GM18505 (cell line): Measurements from ENCODE around the gene PISD.

Experiments used
- ATAC-seq: cut with Tn5 transposase; IDR thresholded peaks from one replicate; pipeline ENCODE4 v1.9.1; 2021; ENCODE audit not compliant: unreplicated experiment
- POLR2A ChIP-seq: IDR thresholded peaks from 4 replicates; pipeline ENCODE4 v1.6.1; 2011; ENCODE audit warnings: borderline replicate concordance; ENCODE audit not compliant: insufficient read depth, insufficient read length; ENCODE audit errors: extremely low read depth

Gene PISD

DNA sequence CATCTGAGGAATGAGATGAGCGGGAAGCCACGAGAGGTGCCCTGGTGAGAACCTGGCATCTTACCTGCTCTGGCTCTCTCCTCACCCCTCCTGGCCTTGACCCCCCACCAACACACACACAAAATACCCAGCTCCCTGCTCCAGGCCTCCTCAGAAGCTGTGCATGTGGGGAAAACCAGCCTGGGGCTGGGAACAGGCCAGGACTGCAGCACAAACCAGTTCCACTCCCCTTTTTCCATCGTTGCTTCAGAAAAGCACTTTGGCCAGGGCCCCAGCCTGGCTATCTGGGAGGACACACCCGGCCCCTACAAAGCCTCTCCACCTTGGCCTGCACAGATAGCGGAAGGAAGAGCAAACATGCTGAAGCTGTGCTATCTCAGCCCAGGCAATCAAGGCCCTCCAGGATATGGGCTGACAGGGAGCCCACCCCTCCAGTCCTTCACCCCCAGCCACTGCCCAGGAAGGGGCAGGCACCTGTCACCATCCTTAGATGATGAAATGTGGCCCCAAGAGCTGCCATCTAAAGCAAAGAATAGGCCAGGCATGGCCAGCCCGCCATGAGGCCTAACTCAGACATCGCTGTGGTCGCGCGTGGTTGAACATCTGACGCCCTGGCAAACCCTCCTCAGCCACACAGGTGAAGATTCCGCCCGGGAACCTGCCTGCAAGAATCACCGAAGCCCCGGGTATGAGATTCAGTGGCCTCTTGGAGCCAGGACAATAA, 35.4 kb downstream of the PISD start:
- ATAC-seq = no peak
- no peak for TF ChIP-seq POLR2A

DNA sequence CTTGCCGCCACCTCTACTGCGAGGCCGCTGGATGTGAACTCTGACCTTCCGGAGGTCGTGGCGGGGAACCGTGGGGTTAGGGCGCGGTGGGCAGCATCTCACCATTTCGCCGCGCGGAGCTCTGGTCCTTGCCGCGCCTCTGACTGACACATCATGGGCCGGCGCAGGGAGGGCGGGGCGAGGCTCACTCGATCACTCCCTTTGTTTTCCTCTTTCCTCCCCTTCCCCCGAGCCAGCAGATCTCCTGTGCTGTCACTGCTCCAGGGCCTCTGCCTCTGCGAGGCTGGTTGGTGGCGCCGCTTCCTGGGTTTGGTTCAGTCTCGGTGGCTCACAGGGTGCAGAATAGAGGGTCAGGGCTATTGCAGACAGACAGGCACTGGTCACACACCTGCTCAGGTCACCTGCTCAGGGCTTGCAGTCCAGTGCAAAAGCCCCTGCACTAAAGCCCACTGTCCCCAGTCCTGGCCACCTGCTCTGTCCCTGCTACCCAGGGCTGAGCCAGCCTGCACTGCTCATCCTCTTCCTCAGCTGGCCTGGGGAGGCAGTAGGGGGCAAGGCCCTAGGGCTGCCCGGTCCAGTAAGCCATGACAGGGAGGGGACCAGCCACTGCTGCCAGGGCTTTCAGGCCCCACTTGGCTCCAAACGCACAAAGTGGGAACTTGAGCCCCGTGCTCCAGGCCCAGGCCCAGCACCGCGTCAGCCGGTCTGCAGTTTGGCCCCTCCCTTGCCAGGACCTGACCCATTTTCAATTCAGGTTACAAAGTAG, 36.2 kb downstream of the PISD start:
- ATAC-seq = no peak
- peak; percentile 25 for TF ChIP-seq POLR2A

DNA sequence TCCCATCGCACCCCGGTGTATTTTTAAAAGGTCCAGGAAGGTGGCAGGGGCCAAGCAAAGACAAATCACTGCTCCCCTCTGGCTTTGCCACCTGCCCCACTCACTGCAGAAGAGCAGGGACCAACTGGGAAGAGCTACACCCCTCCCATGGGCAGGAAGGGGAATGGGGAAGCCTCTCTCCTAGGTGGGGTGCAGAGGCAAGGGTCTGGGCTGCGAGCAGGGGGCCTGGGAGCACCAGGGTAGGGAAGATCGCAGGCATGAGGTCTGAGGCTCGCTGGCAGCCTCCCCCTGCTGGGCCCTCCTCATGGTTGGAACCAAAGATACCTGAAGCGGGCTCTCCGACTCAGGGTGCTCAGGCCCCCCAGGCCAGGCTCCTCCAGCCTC, 36.8 kb downstream of the PISD start:
- no peak for ATAC-seq
- no peak for TF ChIP-seq POLR2A

DNA sequence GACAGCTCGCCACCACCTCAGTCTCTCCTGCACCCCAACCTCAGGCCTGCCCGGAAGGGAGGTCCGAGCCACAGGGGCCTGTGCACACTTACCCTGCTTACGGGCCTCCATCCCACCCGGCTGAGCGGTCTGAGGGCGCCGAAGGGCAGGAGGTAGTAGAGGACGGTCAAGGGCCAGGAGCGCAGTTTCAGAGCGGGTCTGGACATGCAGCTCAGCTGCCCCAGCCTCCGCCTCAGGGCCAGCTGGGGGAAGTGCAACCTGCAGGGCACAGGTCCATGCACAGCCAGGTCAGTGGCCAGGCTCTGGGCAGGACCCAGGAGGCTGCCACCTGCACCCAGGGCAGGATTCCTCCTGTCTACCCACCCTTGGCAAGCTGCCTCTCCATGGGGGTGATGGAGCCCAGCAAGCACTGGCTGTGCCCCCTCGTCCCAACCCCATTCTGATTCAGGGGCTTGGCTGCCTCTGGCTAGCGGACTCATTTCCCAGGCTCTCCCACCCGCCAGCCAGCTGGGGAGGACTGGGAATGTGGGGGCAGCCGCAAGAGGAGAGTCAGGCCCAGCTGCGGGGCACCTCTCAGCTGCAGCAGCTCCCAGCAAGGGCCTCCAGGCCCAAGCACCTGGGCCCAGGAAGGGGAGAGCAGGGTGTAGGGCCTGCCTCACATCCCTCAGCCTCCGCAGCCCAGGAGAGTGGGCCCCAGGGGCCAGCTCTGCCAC, 38.3 kb downstream of the PISD start:
- peak; percentile 31 for TF ChIP-seq POLR2A
- ATAC-seq = no peak

DNA sequence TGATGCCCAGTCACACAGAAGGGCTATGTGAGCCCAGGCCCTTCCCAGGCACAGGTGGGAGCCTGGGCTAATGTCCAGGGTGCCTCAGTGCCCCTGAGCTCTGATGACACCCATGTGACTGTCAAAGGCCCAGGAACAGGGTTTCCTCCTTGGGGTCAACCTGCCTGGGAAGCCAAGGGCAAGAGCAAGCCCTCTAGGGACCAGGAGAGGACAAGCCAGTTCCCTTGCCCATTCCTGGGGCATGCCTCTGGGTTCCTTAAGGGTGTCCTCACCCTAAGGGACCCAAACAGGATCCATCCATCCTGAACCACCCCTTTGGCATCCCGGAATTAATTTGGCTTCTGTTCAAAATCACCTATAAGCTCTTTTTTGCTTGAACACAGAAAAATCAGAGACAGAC, 39.0 kb downstream of the PISD start:
- no peak for ATAC-seq
- no peak for TF ChIP-seq POLR2A

DNA sequence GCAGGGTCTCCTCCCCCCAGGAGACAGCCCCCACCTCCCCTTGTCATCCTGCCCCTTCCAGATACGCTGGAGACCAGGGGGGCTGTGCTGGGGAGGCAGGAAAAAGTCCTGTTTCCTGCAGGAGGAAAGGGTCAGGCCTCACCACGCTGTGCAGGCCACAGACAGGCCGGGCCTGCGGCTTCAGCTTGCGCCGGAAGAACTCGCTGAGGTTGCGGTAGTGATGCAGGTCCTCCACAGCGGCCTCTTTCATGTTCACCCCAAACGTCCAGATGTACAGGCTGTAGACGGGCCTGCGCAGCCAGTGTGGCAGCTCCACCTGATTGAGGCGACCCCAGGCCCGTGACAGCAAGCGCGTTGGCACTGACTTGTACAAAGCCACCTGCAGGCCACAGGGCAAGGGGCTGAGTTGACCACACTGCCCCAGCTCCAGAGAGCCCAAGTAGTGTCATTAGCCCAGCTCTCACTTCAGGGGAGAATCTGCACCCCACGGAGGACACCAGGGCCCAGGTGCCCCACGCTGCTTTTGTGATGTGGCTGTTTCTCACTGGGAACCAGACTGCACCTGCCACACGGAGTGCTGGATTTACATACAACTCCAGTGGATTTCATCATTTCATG, 40.4 kb downstream of the PISD start:
- ATAC-seq = no peak
- no peak for TF ChIP-seq POLR2A

DNA sequence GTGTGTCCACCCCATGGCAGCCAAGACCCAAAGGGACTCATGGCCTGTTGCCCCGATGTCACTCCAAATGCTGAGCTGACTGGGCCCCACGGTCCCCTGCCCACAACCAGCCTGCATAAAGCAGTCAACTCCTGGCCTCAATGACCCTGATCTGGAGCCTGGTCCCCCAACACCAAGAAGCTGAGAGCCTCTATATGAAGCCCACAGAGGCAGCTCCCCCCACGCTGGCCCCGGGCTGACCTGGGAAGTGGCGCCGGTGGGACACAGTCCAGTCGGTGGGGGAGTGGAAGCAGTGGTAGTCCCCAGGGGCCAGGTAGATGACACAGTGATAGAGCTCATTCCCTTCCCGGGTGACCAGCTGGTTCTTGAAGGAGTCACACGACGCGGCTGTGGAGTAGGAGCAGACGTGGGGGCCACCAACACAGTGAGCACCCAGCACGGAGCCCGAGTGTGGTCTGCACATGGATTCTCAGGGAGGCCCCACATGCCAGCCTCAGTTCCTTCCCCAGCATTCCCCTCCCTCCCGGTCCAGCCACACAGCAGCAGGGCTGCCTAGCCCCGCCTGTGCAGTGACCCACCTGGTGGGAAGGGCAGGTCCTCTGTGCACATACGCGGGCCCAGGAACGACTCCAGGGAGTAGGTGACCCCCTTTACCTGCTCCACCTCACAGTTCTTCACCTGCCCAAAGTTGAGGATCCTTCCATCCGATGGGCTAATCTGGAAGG, 41.1 kb downstream of the PISD start:
- ATAC-seq = no peak
- no peak for TF ChIP-seq POLR2A

DNA sequence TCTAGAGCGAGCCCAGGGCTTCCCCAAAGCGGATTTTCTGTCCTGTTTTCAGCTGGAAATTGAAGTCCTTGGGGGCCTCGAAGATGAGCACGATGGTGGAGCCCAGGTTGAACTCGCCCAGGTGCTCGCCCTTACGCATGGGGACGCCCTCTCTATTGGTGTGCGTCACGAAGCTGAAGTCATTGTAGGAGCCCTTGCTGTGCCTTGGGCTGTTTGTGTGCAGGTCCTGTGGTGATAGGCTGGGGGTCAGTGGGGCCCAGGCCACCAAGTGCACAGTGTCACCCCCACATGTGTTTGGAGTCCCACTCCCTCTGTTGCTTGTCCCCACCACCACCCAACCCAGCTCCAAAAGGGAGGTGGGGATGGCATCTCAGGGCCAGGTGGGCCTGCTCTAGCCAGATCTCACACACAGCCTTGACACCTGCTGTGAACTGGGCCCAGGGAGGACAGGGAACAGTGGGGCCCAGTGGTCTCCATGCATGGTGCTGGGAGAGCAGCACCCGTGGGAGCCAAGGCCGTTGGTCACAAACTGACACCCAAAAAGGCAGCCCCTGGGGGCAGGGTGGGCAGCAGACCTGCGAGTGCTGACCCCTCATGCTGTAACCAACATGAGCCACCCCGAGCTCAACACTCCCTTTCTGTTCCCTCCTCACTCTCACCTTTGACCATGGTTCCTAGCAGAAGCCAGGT, 42.3 kb downstream of the PISD start:
- no peak for ATAC-seq
- TF ChIP-seq POLR2A = peak; percentile 35

DNA sequence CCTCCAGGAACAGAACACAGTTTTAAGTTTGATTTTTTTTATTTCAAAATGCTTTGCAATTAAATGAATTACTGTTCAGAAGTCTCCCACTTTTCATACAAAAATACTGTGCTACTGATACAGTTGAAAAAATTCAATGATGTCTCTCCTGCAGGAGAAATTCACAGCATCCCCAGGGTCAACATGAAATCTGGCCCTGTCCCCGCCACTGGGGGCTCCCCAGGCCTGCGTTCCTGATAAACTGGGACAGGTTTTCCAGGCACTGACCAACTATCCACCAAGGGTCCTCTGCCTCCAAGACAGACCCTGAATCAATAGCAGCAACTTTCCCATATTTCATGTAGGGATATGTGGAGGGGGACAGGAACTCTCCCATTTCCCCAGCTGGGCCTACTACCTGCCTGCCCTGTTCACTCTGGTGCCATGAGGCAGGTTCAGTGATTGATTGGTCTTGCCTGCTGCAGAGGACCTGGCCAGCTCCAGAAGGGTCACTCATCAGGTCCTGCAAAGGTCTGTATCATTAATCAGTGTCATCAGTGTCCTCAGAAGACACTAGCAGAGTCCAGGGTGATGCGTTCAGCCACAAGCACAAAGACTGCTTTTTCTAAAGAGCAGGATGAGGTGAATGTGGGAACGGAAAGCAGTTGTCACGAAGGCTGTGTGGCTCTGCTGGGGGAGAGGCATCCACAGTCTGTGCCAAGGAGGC, 43.4 kb downstream of the PISD start:
- ATAC-seq = no peak
- peak; percentile 25 for TF ChIP-seq POLR2A

DNA sequence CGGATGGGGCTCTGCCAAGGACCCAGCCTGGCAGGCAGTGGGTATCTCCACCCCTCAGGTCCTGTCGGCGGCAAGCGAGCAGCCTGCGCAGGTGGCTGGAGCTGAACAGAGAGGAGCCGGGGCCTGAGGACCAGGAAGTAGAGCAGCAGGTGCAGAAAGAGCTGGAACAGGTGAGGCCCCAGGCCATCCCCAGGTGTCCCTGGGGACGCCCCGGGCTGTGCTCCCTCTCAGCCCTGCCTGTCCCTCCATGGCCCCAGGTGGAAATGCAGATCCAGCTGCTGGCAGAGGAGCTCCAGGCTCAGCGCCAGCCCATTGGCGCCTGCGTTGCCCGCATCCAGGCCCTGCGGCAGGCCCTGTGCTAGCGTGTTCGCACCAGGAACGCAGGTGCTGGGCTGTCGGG, 44.0 kb downstream of the PISD start:
- TF ChIP-seq POLR2A = peak; percentile 23
- ATAC-seq = no peak

DNA sequence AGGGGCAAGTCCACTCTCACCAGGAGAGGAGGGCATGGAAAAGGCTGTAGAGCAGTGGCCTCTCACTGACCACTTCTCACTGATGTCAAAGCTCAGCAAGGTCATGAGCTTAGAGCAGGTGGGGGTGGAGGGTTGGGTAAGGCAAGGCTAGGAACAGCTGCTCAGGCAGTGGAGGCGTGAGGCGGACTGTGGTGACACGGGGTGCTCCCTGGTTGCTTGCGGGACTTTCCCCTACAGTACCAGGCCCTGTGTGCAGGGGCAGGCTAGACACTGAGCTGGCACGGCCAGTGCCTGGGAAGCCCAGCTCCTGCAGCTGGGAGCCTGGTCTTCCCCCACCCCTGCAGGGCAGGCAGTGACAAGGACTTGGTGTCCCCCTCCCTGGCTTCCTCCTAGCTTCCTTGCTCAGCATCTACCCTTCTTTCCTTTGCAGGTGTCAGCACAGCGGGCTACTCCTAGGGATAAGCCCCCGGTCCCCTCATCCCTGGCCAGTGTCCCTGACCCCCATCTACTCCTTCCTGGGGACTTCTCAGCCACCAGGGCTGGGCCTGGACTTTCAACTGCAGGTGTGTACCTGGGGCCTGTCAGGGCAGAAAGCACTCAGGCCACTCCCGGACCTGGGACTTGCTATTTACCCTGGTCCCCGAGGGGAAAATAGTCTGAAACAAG, 45.6 kb downstream of the PISD start:
- no peak for ATAC-seq
- TF ChIP-seq POLR2A = peak; percentile 47
